Fibroblast of lung (primary cell): ENCODE data around the gene JARID2.

Experiments used
- EZH2 ChIP-seq: IDR thresholded peaks from 2 replicates; pipeline ENCODE4 v1.5.1; 2012; ENCODE audit warnings: low read length, control low read depth, mild to moderate bottlenecking; ENCODE audit errors: missing control alignments
- TF ChIP-seq, protein P1 (sequence below), 2 donors: IDR thresholded peaks in 1 of 2; conservative IDR thresholded peaks in 1 of 2; 1 replicate in 1 of 2; 2 replicates in 1 of 2; pipeline ENCODE4 v1.5.1; 2011 to 2012; ENCODE audit warnings: low read length in 2 of 2, control low read depth in 1 of 2, inconsistent platforms in 1 of 2, low read depth in 1 of 2, mild to moderate bottlenecking in 1 of 2

DNA sequence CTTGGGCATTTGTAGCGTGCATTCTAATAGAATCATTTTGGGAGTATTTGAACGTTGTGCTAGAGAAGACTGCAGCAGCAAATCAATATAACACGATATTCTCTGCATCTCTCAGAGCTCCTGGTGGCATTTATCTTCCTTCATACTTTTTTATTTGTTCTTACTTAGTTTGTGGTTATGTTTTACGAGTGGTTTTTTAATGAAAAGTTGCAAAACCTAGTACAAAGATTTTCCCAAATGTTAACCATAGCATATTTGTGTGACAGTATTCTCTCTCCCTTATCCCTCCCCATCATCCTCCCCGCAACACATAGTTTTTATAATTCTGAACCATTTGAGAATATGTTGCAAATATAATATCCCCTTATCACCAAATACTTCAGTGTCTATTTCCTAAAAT is 50.4 kb downstream of the JARID2 start:
- TF ChIP-seq, protein P1, sequence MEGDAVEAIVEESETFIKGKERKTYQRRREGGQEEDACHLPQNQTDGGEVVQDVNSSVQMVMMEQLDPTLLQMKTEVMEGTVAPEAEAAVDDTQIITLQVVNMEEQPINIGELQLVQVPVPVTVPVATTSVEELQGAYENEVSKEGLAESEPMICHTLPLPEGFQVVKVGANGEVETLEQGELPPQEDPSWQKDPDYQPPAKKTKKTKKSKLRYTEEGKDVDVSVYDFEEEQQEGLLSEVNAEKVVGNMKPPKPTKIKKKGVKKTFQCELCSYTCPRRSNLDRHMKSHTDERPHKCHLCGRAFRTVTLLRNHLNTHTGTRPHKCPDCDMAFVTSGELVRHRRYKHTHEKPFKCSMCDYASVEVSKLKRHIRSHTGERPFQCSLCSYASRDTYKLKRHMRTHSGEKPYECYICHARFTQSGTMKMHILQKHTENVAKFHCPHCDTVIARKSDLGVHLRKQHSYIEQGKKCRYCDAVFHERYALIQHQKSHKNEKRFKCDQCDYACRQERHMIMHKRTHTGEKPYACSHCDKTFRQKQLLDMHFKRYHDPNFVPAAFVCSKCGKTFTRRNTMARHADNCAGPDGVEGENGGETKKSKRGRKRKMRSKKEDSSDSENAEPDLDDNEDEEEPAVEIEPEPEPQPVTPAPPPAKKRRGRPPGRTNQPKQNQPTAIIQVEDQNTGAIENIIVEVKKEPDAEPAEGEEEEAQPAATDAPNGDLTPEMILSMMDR (conservative IDR thresholded peaks at IDR 0.05 in 1 of 2, IDR thresholded peaks at IDR 0.05 in 1 of 2; ENCODE audit: low read depth in 1 of 2, low read length in 2 of 2) = no peak
- TF ChIP-seq EZH2 = no peak
